ENCODE data around the gene DTX3. TPM values are rescaled to one million over a fixed set of nuclear protein-coding genes. Genes with fewer than 3 reads are reported as not detected.
"Not testable (repeated sequence)": the region's sequence is repeated elsewhere in the genome, so short reads cannot be mapped to it uniquely, and the experiment has no call there.

The DTX3 gene
- polyA plus RNA-seq, 6 donors from 2014 or later, result 0.16 to 0.53 (median 0.29) TPM; not detected in 1

DNA sequence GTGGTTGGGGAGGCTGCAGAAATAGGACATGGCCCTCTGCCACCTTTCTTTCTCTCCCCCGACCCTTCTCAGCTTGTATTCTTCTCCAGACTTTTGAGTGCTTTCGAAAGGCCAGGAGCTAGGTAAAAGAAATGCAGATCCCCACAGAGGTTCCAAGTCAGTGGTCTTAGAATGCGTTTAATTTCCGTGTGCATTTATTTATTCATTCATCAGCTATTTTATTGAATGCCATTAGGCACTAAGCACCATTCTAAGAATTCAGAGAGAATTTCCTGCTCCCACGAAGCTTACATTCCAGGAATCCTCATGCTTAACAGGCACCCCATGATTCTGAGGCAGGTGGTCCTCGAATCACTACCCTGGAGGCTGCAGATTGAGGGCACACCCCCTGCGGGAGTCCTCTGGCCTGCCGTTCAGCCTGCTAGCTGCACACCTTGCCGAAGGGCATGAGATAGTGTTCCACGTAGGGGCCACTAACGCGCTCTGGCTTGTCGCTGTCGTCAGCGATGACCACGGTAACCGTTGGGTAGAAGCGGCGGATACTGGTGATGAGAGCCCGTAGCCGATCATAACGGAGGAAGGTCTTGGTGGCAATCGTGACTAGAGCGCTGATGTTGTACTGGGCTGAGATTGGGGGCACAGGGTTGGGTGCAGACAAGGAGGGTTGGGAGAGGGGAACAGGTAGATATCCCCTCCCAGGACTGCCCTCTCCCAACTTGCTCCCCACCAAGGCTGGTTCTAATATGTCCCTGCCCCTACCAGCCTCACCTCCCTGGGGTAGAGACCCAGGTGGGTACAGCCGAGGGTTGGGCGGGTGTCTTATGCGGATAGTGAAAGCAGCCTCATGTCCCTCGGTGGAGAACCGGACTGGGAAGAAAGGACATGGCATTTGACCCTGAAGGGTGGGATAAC is 23.9 kb downstream of the DTX3 start:
- ATAC-seq (ENCODE audit: low read depth in 2 of 2), result no peak
- Mint-ChIP-seq H3K4me1 (peaks cover 18 to 36% (median 19%) of the 10 kb centered on the region in 3 donors), H3K27ac (no peak overlapping the region)

DNA sequence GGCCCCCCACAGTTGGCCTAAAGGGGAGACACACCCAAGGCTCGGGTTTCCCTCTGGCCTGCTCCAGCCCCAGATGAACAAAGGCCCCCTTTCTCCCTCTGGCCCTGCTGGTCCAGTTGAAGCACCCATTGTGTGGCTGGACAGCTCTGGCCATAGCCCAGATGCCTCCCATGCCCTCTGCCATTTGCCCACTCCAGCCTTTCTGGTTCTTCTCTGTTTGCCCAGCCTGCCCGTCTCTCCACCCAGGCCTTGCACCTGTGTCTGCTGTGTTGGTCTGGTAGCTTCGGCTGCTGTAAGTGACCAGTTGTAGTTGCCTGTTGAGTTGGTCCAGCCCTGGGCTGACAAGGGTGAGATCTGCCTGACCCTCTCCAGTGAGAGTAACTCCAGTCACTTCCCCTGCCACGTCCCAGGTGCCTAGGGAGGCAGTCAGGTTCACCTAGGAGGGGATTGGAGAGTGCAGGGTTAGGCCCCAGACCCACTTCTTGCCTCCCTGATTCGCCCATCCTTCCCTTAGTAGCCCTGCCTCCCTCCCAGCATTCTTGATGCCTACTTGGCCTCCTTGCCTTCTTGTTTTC is 25.4 kb downstream of the DTX3 start:
- Mint-ChIP-seq H3K27me3 (peaks cover 47 to 87% (median 80%) of the 10 kb centered on the region in 3 donors), H3K4me1 (peaks cover 19 to 38% (median 20%) of the 10 kb centered on the region in 3 donors), H3K4me3 (peak overlapping the region in 1 of 8 donors; percentile 6), H3K9me3 (no peaks in the 10 kb centered on the region), H3K27ac (no peak overlapping the region), H3K36me3 (no peaks in the 10 kb centered on the region)
- ATAC-seq (ENCODE audit: low read depth in 2 of 2) (no peak), DNase-seq (no peak)

More for the DNA sequence above, 23.9 kb downstream of the DTX3 start:
- no peaks in the 10 kb centered on the region for H3K9me3 Mint-ChIP-seq
- peak overlapping the region in 4 of 8 donors; percentile 7 to 65 (median 44) for H3K4me3 Mint-ChIP-seq
- DNase-seq, result no peak
- H3K36me3 Mint-ChIP-seq, result no peaks in the 10 kb centered on the region
- H3K27me3 Mint-ChIP-seq, result peaks cover 55 to 95% (median 92%) of the 10 kb centered on the region in 3 donors

DNA sequence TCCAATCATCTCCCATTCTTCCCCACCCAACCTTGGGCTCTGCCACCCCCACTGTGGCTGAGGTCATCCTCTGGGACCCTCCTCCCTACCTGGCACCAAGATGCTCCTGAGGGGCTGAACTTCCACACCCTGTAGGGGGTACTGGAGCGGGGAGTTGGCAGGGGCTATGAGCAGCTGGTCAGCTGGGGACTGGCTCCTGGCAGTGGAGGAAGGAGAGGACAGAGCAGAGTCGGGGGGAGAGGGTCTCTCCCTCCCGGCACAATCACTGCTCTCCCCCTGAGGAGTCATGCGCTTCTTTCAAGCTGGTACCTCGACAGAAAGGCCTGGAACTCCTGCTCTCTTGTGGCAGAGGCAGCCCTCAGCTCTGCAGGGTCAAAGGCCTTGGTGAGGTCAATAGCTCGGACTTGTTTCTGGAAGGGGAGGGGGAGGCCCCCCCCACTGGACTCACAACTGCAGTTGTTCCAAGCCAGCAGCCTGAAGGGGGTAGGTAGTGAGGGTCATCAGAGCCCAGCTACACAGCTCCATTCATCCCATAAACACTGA is 26.3 kb downstream of the DTX3 start:
- Mint-ChIP-seq H3K27ac (no peak overlapping the region), H3K27me3 (peaks cover 44 to 86% (median 70%) of the 10 kb centered on the region in 3 donors), H3K4me1 (peaks cover 19 to 38% (median 20%) of the 10 kb centered on the region in 3 donors), H3K9me3 (no peaks in the 10 kb centered on the region), H3K36me3 (no peaks in the 10 kb centered on the region), H3K4me3 (peak overlapping the region in 5 of 8 donors; percentile 5 to 68 (median 30))
- DNase-seq, result no peak
- no peak for ATAC-seq (ENCODE audit: low read depth in 2 of 2)

DNA sequence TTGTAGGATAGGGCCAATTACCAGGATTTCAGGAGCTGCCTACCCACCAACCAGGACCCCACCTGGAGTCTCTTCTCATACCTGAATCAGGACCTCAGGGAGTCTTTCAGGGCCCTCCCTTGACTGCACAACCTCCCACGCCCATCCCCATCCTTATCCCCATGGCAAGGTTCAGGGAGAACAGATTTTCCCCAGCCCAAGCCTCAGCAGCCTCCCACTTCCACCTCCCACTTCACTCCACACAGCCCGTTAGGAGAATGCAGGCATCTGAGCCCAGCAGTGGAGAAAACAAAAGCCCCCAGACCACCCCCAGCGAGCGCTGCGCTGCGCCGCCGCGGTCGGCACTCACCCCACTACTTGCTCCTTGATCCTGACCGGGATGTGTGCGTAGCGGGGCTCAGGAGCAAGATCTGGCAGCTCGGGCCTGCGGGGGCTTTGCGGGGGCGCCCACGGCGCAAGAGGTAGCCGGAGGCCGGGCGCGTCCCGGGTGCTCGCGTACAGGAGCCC is 27.0 kb downstream of the DTX3 start:
- DNase-seq (no peak), ATAC-seq (ENCODE audit: low read depth in 2 of 2) (no peak)
- Mint-ChIP-seq H3K27ac (peak overlapping the region in 1 of 6 donors; percentile 75), H3K4me3 (peak overlapping the region in 7 of 8 donors; percentile 12 to 81 (median 57)), H3K36me3 (no peaks in the 10 kb centered on the region), H3K4me1 (peaks cover 19 to 35% (median 20%) of the 10 kb centered on the region in 3 donors), H3K27me3 (peaks cover 40 to 80% (median 63%) of the 10 kb centered on the region in 3 donors), H3K9me3 (no peaks in the 10 kb centered on the region)

DNA sequence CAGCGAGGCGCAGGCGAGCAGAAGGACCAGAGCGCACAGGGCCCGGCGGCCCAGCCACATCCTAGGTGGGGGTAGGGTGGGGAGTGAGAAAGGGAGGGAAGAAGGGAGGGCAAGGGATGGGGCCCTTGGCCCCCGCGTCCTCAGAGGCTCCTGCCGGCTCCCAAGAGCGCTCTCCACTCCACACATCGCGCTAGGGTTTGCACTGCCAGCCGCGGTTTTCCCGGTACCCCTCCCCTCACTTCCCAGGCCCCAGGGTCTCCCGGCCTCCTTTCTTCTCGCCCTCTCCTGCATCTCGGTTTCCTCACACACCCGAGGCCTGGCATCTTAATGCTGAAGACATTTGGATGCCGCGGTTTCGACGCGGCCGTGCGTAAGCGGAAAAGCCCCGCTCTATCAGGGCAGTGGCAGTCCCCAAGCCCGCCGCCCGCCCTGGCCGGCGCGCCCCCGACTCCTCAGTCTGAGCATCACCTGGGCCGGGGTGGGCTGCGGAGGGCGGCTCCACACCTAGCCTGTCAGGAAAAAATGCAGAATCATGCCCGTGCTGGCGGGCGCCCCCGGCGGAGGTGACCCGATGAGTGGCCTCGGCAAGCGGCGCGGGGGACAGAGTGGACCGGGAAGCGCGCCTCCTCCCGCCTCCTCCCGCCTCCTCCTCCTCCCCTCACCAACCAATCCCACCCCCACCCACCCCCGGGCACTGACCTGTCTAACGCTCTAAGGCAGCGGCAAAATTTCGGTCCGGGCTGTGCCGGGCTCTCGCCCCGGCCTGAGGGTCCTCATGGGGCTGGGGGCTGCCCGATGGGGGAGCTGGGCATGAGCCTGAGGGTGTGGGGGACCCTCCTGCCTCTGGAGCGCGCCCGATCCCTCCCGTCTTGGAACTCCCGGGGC is 27.7 kb downstream of the DTX3 start:
- H3K27me3 Mint-ChIP-seq, result peaks cover 34 to 73% (median 56%) of the 10 kb centered on the region in 3 donors
- H3K4me1 Mint-ChIP-seq, result peaks cover 14 to 28% (median 16%) of the 10 kb centered on the region in 3 donors
- H3K27ac Mint-ChIP-seq, result peak overlapping the region in 3 of 6 donors; percentile 42 to 95 (median 75)
- DNase-seq (no peak), ATAC-seq (ENCODE audit: low read depth in 2 of 2) (peak; percentile 53 to 65)
- H3K4me3 Mint-ChIP-seq, result peak overlapping the region; percentile 18 to 80 (median 71)
- no peaks in the 10 kb centered on the region for H3K36me3 Mint-ChIP-seq
- no peaks in the 10 kb centered on the region for H3K9me3 Mint-ChIP-seq

DNA sequence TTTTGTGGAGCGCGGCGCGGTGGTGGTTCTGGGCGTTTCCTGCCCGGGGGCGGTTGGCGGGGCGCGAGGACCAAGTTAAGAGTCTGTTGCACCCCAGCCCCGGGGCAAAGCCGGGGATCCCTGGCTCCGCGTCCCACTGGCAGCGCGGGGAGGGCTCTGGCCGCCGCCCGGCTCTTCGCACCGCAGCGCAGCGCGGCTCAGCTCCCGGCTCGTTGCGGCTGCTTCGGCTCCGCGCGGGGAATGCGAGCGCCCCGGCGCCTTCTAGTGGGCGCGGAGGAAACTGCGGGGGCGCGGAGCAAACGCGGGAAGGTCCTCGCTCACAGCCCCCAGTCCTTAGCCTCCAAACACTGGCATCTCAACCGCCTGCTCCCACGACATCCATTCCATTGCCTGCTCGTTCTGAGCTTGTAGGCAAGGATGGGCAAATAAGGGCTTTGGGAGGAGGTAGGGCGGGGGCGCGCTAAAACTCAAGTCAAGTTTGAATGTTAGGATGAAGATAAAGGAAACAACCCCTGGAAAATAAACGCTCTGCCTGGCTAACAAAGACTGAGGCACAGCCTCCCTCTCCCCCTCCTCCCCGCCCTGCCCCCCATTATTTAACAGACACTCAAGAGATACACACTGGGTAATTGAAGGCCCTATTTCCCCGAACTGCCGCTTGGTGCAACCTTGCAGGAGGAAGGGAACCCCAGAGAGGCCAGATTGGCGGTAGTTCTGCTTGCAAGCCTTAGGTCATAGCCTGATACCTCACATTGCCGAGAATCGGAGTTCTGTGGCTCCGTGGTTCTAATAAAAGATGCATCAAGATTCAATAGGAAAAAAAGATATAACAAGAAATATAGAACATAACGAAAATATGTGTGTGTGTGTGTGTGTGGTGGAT is 28.6 kb downstream of the DTX3 start, which contains the start of gene B4GALNT1:
Gene B4GALNT1, minus strand, starts transcription at position 244 of the 883 bp plus-strand sequence. CDS start 1,069 bp downstream, outside the sequence.
- peak within 1 kb of the TSS in 3 of 6 donors; percentile 42 to 95 (median 75) for H3K27ac Mint-ChIP-seq
- peak; percentile 81 to 83 for ATAC-seq (ENCODE audit: low read depth in 2 of 2)

DNA sequence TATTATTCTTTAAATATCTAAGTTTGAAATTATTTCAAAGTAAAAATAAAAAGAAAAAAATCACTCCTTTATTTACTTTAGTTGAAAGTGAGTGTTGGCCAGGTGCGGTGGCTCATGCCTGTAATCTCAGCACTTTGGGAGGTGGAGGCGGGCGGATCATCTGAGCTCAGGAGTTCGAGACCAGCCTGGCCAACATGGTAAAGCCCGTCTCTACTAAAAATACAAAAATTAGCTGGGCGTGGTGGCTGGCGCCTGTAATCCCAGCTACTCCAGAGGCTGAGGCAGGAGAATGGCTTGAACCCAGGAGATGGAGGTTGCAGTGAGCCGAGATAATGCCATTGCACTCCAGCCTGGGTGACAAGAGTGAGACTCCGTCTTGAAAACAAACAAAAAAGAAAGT is 32.1 kb downstream of the DTX3 start:
- not testable (repeated sequence) for H3K36me3 Mint-ChIP-seq; DNase-seq; H3K9me3 Mint-ChIP-seq; H3K27ac Mint-ChIP-seq; H3K4me3 Mint-ChIP-seq; ATAC-seq (ENCODE audit: low read depth in 2 of 2)
- Mint-ChIP-seq H3K27me3 (peaks cover 42 to 61% (median 43%) of the 10 kb centered on the region in 3 donors), H3K4me1 (peaks cover 8 to 16% (median 10%) of the 10 kb centered on the region in 3 donors)

More for the DNA sequence above, 28.6 kb downstream of the DTX3 start, which contains the start of gene B4GALNT1:
- Mint-ChIP-seq H3K27me3 (peaks cover 29 to 66% (median 50%) of the 10 kb centered on the region in 3 donors), H3K36me3 (no peaks in the 10 kb centered on the region), H3K9me3 (no peaks in the 10 kb centered on the region), H3K4me3 (peak within 1 kb of the TSS; percentile 18 to 80 (median 71)), H3K4me1 (peaks cover 10 to 22% (median 11%) of the 10 kb centered on the region in 3 donors)
- DNase-seq, result peak; percentile 65

DNA sequence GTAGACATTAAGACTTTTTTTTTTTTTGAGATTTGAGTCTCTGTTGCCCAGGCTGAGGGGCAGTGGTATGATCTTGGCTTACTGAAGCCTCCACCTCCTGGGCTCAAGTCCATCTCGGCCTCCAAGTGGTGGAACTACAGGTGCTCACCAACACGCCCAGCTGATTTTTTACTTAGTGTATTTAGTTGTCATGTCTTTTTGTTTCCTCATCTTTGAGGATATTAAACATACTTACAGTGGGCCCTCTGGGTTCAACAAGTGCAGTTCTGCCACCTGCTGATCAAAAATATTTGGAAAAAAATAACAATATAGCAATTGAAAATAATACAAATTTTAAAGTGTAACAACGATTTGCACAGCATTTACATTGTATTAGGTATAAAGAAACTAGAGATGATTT is 32.7 kb downstream of the DTX3 start:
- H3K27me3 Mint-ChIP-seq, result peaks cover 43 to 61% (median 43%) of the 10 kb centered on the region in 3 donors
- H3K4me3 Mint-ChIP-seq, result no peak overlapping the region
- ATAC-seq (ENCODE audit: low read depth in 2 of 2) (no peak), DNase-seq (no peak)
- H3K9me3 Mint-ChIP-seq, result peaks cover 0 to 3% (median 0%) of the 10 kb centered on the region in 7 donors
- H3K36me3 Mint-ChIP-seq, result no peaks in the 10 kb centered on the region
- H3K4me1 Mint-ChIP-seq, result peaks cover 6 to 10% (median 6%) of the 10 kb centered on the region in 3 donors
- H3K27ac Mint-ChIP-seq, result no peak overlapping the region

DNA sequence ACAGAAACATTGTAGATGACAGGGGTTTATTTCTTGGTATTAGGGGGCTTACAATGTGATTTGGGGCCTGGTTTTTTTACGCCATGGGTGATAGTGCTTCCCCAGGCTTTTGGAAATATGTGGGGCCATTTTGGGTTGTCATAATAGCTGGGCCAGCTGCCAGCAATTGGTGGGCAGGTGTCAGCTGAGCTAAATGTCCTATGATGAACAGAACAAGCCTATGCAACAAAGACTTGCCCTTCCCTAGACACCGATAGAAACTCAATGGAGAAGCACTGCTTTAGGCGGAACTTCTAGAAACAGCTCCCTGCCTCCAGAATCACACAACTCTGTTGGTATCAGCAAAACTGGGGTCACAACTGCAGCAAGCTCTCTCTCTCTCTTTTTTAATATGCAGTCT is 33.5 kb downstream of the DTX3 start:
- ATAC-seq (ENCODE audit: low read depth in 2 of 2), result no peak
- peaks cover 41 to 65% (median 42%) of the 10 kb centered on the region in 3 donors for H3K27me3 Mint-ChIP-seq
- peaks cover 0 to 3% (median 0%) of the 10 kb centered on the region in 7 donors for H3K9me3 Mint-ChIP-seq
- no peak for DNase-seq
- no peak overlapping the region for H3K4me3 Mint-ChIP-seq
- H3K4me1 Mint-ChIP-seq, result peaks cover 5 to 6% (median 5%) of the 10 kb centered on the region in 3 donors
- no peaks in the 10 kb centered on the region for H3K36me3 Mint-ChIP-seq
- H3K27ac Mint-ChIP-seq, result no peak overlapping the region

DNA sequence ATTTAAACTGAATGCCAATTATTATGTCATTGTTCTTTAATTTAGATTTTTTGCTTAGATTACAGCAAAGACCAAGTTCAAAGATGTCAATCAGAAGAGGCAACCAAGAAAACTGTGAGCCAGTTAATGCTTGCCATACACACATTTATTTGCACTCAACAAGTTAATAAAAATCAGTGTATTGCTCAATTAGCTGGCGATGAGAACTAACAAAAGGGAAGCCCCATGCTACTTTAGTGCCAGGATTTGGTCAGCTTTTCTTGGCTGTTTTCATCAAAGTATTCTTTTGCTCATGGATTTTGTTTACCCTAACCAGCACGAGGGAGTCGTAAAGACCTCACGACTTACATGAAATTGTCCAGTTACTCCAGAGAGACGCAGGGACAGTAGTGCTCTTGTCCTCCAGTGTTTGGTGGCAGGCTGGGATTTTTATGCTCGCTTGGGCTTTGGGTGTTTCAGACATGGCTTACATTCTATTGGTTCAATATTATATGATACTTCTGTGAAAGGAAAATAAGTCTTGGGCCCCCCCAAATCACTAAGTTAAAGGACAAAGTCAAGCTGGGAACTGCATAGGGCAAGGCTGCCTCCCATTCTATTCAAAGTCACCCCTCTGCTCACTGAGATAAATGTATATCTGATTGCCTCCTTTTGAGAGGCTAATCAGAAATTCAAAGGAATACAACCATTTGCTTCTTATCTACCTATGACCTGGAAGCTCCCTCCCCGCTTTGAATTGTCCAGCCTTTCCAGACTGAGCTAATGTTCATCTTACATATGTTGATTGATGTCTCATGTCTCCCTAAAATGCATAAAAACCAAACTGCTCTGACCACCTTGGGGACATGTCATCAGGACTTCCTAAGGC is 35.8 kb downstream of the DTX3 start:
- Mint-ChIP-seq H3K9me3 (peaks cover 0 to 7% (median 5%) of the 10 kb centered on the region in 7 donors), H3K4me1 (no peaks in the 10 kb centered on the region), H3K4me3 (no peak overlapping the region), H3K36me3 (no peaks in the 10 kb centered on the region), H3K27me3 (peaks cover 39 to 50% (median 43%) of the 10 kb centered on the region in 3 donors), H3K27ac (no peak overlapping the region)
- DNase-seq (no peak), ATAC-seq (ENCODE audit: low read depth in 2 of 2) (no peak)
